HepG2 (cell line): ENCODE results near the gene SUPT6H. TPM values are rescaled to one million over a fixed set of nuclear protein-coding genes. Genes with fewer than 3 reads are reported as not detected.

Experiments used
- ATF7 ChIP-seq, 2 experiments: fragments of 450-650 bp in 1 of 2; sonication (generic) in 1 of 2; formaldehyde crosslinking in 1 of 2; IDR thresholded peaks; 2 replicates each; pipeline versions ENCODE4 v1.4.0 to v1.6.1; 2016 to 2020; ENCODE audit warnings: antibody characterized with exemption in 1 of 2, mild to moderate bottlenecking in 1 of 2, missing genetic modification reagents in 1 of 2
- CHD4 ChIP-seq: fragments of 200-600 bp; sonication (generic); IDR thresholded peaks from 2 replicates; pipeline ENCODE4 v1.7.0; 2017; ENCODE audit warnings: mild to moderate bottlenecking, low read length, borderline replicate concordance
- GFI1 ChIP-seq: sonication (generic); formaldehyde crosslinking; IDR thresholded peaks from 2 replicates; pipeline ENCODE4 v1.5.0; 2020; ENCODE audit warnings: missing genetic modification reagents, mild to moderate bottlenecking, borderline replicate concordance
- HIC2 ChIP-seq: sonication (generic); formaldehyde crosslinking; IDR thresholded peaks from 2 replicates; pipeline ENCODE4 v1.9.0; 2022; ENCODE audit warnings: low read depth, missing genetic modification reagents
- JUNB ChIP-seq: sonication (generic); formaldehyde crosslinking; IDR thresholded peaks from 2 replicates; pipeline ENCODE4 v1.8.0; 2022; ENCODE audit warnings: missing genetic modification reagents, mild to moderate bottlenecking, borderline replicate concordance
- KDM2A ChIP-seq: sonication (generic); formaldehyde crosslinking; IDR thresholded peaks from 2 replicates; pipeline ENCODE4 v1.4.0; 2020; ENCODE audit warnings: low read depth, missing genetic modification reagents, borderline replicate concordance
- SNAPC5 ChIP-seq: sonication (generic); formaldehyde crosslinking; IDR thresholded peaks from 2 replicates; pipeline ENCODE4 v1.8.1; 2023; ENCODE audit warnings: mild to moderate bottlenecking, missing genetic modification reagents, borderline replicate concordance
- ZNF3 ChIP-seq: IDR thresholded peaks from 2 replicates; pipeline ENCODE4 v1.7.0; 2017; ENCODE audit warnings: inconsistent platforms
- ZNF318 ChIP-seq: sonication (generic); formaldehyde crosslinking; IDR thresholded peaks from 2 replicates; pipeline ENCODE4 v1.4.0; 2020; ENCODE audit warnings: mild to moderate bottlenecking, missing genetic modification reagents
- ZNF331 ChIP-seq: sonication (generic); formaldehyde crosslinking; IDR thresholded peaks from 2 replicates; pipeline ENCODE4 v1.4.0; 2020; ENCODE audit warnings: missing genetic modification reagents
- ZNF460 ChIP-seq: sonication (generic); formaldehyde crosslinking; IDR thresholded peaks from 2 replicates; pipeline ENCODE4 v1.5.1; 2020; ENCODE audit warnings: missing genetic modification reagents, mild to moderate bottlenecking, borderline replicate concordance
- ZNF574 ChIP-seq: sonication (generic); formaldehyde crosslinking; IDR thresholded peaks from 2 replicates; pipeline ENCODE4 v1.4.0; 2020; ENCODE audit warnings: missing genetic modification reagents
- ZNF713 ChIP-seq: sonication (generic); formaldehyde crosslinking; IDR thresholded peaks from 2 replicates; pipeline ENCODE4 v1.4.0; 2020; ENCODE audit warnings: mild to moderate bottlenecking, missing genetic modification reagents
- polyA plus RNA-seq, 8 experiments: library from polyadenylated mRNA; depleted of rRNA in 3 of 8; stranded (reverse) in 7 of 8; unstranded in 1 of 8; fragments of >200 nt; fragmentation: Illumina TruSeq in 4 of 8; extraction: Trizol in 4 of 8; gene quantifications; 2 replicates each; pipeline versions ENCODE4 v1.2.1 to v1.2.3, GENCODE V29; 2011 to 2016; ENCODE audit warnings: low read depth in 4 of 8, missing spikeins in 1 of 8, mixed read lengths in 1 of 8; ENCODE audit not compliant: insufficient read depth in 1 of 8
- total RNA-seq, 5 experiments: library from RNA; depleted of rRNA; stranded (reverse); fragments of >200 nt; fragmentation: Illumina TruSeq; extraction: Trizol; gene quantifications; 2 replicates each; pipeline ENCODE4 v1.2.3, GENCODE V29; 2016; ENCODE audit warnings: low read depth in 1 of 5

Gene SUPT6H
- total and polyA plus RNA-seq, 2 of the 13 experiments (the other 11 are each of a cell fraction or from before 2014, with no cell fraction given), result 32.7 to 39.9 TPM

- no peak; the same call in 1 of the 2 replicates for TF ChIP-seq ZNF574 (CRISPR knock-in tag)
- TF ChIP-seq CHD4, result no peak
- TF ChIP-seq ZNF460 (CRISPR knock-in tag), result 0 out of 2 replicates have a peak, but pooled peaks have one; percentile 20
- 0 out of 2 replicates have a peak, but pooled peaks have one; percentile 63 for TF ChIP-seq ZNF713 (CRISPR knock-in tag)
- no peak for TF ChIP-seq ZNF3
- peak; percentile 22; the same call in 1 of the 2 replicates for TF ChIP-seq GFI1 (CRISPR knock-in tag)
- TF ChIP-seq KDM2A (CRISPR knock-in tag), result peak; percentile 52; the same call in 1 of the 2 replicates
- TF ChIP-seq ZNF318 (CRISPR knock-in tag), result no peak
- TF ChIP-seq SNAPC5 (CRISPR knock-in tag), result no peak
- no peak for TF ChIP-seq JUNB (CRISPR knock-in tag)
- no peak for TF ChIP-seq HIC2 (CRISPR knock-in tag)
- TF ChIP-seq ATF7 (IDR thresholded peaks at IDR 0.05), result no peak
- TF ChIP-seq ATF7 (CRISPR knock-in tag; IDR thresholded peaks at IDR 0.05), result no peak
- TF ChIP-seq ZNF331, result peak; percentile 63; the same call in 1 of the 2 replicates
Observed at GRCh38 chr17:28728364-28729200, 66.6 kb downstream of the SUPT6H start, which contains the start of gene NEK8 (continued).
